Mucosa of rectum (tissue), 2 donors: ENCODE results near the gene GALNT15.

Experiments used
- H3K27ac ChIP-seq, 2 donors: one replicate each; pipeline ENCODE4 v1.7.0; 2013; ENCODE audit warnings: inconsistent platforms in 2 of 2, low read depth in 2 of 2, low read length in 2 of 2
- H3K27me3 ChIP-seq, 2 donors: one replicate each; pipeline ENCODE4 v1.7.0; 2013; ENCODE audit warnings: low read length in 2 of 2; ENCODE audit not compliant: control insufficient read depth in 2 of 2, insufficient read depth in 2 of 2
- H3K36me3 ChIP-seq, 2 donors: one replicate each; pipeline ENCODE4 v1.7.0; 2013; ENCODE audit warnings: low read length in 2 of 2; ENCODE audit not compliant: control insufficient read depth in 2 of 2, insufficient read depth in 2 of 2
- H3K4me1 ChIP-seq, 2 donors: one replicate each; pipeline ENCODE4 v1.7.0; 2013; ENCODE audit warnings: low read length in 2 of 2, mild to moderate bottlenecking in 1 of 2; ENCODE audit not compliant: control insufficient read depth in 2 of 2, insufficient read depth in 2 of 2
- H3K4me3 ChIP-seq, 2 donors: one replicate each; pipeline ENCODE4 v1.7.0; 2013; ENCODE audit warnings: low read length in 2 of 2
- H3K9ac ChIP-seq, 2 donors: one replicate each; pipeline ENCODE4 v1.7.0; 2013; ENCODE audit warnings: low read length in 2 of 2, low read depth in 1 of 2, mild to moderate bottlenecking in 1 of 2
- H3K9me3 ChIP-seq, 2 donors: one replicate each; pipeline ENCODE4 v1.7.0; 2013; ENCODE audit warnings: low read length in 2 of 2; ENCODE audit not compliant: control insufficient read depth in 2 of 2
- donor health status: healthy.
- donor health status: Normal muscosa, but diverticular disease.

Gene GALNT15

DNA sequence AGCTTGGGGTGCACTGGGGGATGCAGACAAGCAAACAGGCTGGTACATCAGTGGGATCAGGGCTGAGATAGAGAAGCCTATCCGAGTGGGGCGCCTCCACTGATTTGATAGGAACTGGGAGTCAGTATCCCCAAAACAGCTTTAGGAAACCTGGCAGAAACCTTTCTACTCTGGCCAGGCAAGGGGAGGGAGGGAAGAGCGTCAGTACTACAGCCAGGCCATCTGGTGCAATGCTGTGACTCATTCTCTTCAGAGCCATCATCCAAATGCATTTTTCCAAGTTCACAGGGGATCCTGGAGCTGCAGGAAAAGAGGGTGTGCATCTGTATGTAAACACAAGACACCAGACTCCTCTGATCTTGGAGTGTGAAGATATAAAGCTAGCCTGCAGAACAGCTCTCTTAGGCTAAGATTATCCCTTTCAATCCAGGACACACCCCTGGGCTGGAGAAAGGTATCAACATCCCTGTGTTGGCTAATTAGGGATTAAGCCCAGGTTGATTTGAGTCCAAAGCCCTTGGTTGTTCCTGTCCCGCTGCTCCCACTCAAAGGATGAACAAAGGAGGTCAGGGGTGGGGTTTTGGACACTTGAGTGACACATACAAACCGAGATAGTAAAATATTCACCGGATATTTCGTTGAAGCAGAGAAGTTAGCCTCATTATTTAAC is 9.3 kb downstream of the GALNT15 start:
- Histone ChIP-seq H3K9me3 (no peaks in the 10 kb centered on the region), H3K4me1 (no peaks in the 10 kb centered on the region), H3K9ac (no peak overlapping the region), H3K36me3 (no peaks in the 10 kb centered on the region), H3K27ac (no peak overlapping the region), H3K27me3 (no peaks in the 10 kb centered on the region), H3K4me3 (no peak overlapping the region)

DNA sequence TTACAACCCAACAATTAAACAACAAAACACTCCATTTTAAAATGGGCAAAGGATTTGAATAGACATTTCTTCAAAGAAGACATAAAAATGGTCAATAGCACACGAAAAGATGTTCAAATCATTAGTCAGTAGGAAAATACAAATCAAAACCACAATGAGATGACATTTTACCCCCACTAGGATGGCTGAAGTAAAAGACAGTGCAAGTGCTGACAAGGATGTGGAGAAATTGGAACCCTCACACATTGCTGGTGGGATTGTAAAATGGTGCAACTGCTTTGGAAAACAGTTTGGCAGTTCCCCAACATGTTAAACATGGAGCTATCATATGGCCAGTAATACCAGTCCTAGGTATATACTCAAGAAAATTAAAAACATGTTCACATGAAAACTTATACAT is 11.6 kb downstream of the GALNT15 start:
- Histone ChIP-seq H3K4me1 (no peaks in the 10 kb centered on the region), H3K27ac (no peak overlapping the region), H3K4me3 (no peak overlapping the region), H3K36me3 (no peaks in the 10 kb centered on the region), H3K9ac (no peak overlapping the region), H3K27me3 (no peaks in the 10 kb centered on the region), H3K9me3 (no peaks in the 10 kb centered on the region)

DNA sequence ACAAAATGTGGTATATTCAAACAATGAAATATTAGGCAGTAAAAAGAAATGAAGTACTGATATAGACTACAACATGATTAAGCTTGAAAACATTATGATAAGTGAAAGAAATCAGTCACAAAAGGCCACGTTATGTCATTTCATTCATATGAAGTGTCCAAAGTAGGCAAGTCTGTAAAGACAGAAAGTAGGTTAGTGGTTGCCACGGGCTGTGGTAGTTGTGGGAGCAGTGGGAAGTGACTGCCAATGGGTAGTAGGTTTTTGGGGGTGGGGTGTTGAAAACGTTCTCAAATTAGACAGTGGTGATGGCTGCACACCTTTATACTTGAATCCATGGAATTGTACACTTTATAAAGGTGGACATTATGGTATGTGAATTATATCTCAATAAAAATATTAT is 12.1 kb downstream of the GALNT15 start:
- Histone ChIP-seq H3K27ac (no peak overlapping the region), H3K27me3 (no peaks in the 10 kb centered on the region), H3K4me3 (no peak overlapping the region), H3K9ac (no peak overlapping the region), H3K9me3 (no peaks in the 10 kb centered on the region), H3K36me3 (no peaks in the 10 kb centered on the region), H3K4me1 (no peaks in the 10 kb centered on the region)

DNA sequence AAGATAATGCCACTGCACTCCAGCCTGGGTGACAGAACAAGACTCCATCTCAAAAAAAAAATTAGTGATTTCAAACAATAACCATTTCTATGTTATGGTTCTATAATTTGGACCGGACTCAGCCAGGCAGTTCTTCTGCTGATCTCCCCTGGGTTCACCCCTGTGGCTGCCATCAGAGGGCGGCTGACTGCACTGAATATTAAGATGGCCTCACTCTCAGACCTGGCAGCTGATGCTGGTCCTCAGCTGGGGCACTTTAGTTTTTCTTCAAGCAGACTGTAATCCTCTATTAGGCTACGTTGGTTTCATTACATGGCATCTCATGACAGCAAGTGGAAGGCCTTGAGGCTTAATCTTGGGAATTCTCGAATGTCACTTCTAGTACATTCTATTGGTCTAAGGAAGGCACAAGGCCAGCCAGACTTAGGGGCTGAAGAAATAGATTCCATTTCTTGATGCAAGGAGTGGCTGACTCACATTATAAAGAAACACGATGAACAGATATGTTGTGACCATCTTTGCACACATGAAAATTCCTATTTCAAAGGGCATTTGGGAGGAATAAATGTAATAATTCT is 12.8 kb downstream of the GALNT15 start:
- H3K4me1 ChIP-seq, result no peaks in the 10 kb centered on the region
- no peaks in the 10 kb centered on the region for H3K9me3 ChIP-seq
- H3K27ac ChIP-seq, result no peak overlapping the region
- H3K4me3 ChIP-seq, result no peak overlapping the region
- H3K9ac ChIP-seq, result no peak overlapping the region
- no peaks in the 10 kb centered on the region for H3K27me3 ChIP-seq
- no peaks in the 10 kb centered on the region for H3K36me3 ChIP-seq

DNA sequence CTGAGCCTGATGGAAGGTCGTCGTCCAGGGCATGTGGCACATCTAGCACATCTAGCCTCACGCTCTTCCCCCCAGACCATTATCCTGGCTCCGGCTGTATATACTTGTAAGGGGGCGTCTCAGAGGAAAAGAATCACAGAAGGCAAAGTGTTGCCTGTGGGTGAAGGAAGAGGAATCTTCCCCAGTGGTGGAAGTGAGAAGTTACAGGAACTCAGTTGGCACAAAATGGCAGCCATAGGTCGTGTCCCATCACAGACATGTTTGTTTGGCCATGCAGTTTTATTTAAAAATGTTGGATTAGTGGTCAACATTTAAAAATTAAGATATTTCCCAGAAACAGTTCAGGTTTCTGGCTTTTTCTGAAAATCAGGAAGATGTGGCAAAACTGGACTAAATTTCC is 13.6 kb downstream of the GALNT15 start:
- H3K9ac ChIP-seq, result no peak overlapping the region
- no peaks in the 10 kb centered on the region for H3K36me3 ChIP-seq
- no peak overlapping the region for H3K27ac ChIP-seq
- no peaks in the 10 kb centered on the region for H3K9me3 ChIP-seq
- no peak overlapping the region for H3K4me3 ChIP-seq
- no peaks in the 10 kb centered on the region for H3K4me1 ChIP-seq
- H3K27me3 ChIP-seq, result no peaks in the 10 kb centered on the region

DNA sequence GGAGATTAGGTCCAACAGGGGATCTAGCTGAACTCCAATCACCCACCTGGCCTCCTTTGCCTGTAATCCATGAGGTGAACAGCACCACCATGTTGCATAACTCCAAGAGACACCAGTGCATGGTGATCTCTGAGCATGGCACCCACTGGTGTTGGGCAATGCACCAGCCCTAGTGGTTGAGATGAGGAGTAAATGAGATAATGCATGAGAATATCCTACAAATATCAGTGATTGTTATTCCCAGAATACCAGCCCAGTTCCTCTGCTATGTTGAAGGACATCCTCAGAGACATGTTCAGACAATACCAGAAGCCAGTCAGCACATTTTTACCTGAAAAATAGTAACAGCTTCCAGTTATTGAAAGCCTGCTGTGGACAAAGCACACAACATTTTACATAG is 14.7 kb downstream of the GALNT15 start:
- Histone ChIP-seq H3K9ac (no peak overlapping the region), H3K27me3 (peaks cover 0 to 2% of the 10 kb centered on the region in 2 donors), H3K4me3 (no peak overlapping the region), H3K36me3 (no peaks in the 10 kb centered on the region), H3K4me1 (no peaks in the 10 kb centered on the region), H3K9me3 (no peaks in the 10 kb centered on the region), H3K27ac (no peak overlapping the region)

DNA sequence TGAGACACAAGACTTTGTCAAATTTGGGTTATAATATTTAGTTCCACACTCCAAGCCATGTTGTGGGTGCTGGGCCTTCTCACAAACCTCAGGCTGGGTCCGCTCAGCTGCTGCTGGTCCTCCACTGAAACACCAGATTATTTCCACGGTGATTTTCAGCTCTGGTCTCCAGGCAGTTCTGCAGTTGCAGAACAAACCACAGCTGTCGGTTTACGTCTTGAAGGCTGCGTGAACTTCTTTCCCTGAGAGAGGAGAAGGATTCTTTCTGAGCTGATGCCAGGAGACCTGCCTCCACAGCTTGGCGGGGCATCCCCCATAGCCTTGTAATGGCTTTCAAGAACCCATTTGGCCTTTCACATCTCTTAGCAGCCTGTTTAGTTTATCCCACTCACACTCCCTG is 16.2 kb downstream of the GALNT15 start:
- Histone ChIP-seq H3K27me3 (peaks cover 0 to 2% of the 10 kb centered on the region in 2 donors), H3K9me3 (no peaks in the 10 kb centered on the region), H3K9ac (no peak overlapping the region), H3K27ac (no peak overlapping the region), H3K36me3 (no peaks in the 10 kb centered on the region), H3K4me3 (no peak overlapping the region), H3K4me1 (no peaks in the 10 kb centered on the region)

DNA sequence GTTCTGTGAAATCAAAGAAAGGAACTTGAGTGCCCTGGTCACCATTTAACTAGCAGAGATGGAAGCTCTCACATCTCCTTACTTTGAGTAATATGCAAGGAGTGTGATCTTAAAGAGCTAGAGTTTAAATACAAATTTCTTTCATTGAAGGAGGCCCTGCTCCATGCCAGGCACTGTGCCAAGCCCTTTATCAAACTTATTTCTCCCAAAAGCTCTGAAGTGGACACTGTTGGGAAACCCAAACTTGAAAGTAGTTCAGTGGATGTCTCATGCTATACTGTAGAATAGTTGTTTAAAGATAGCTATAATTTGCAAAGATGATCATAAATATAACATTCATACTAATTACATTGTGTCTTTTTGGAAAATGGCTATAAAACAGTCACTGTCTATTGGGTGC is 17.1 kb downstream of the GALNT15 start:
- Histone ChIP-seq H3K36me3 (no peaks in the 10 kb centered on the region), H3K9me3 (no peaks in the 10 kb centered on the region), H3K27me3 (peaks cover 0 to 2% of the 10 kb centered on the region in 2 donors), H3K4me1 (no peaks in the 10 kb centered on the region), H3K27ac (no peak overlapping the region), H3K9ac (no peak overlapping the region), H3K4me3 (no peak overlapping the region)

DNA sequence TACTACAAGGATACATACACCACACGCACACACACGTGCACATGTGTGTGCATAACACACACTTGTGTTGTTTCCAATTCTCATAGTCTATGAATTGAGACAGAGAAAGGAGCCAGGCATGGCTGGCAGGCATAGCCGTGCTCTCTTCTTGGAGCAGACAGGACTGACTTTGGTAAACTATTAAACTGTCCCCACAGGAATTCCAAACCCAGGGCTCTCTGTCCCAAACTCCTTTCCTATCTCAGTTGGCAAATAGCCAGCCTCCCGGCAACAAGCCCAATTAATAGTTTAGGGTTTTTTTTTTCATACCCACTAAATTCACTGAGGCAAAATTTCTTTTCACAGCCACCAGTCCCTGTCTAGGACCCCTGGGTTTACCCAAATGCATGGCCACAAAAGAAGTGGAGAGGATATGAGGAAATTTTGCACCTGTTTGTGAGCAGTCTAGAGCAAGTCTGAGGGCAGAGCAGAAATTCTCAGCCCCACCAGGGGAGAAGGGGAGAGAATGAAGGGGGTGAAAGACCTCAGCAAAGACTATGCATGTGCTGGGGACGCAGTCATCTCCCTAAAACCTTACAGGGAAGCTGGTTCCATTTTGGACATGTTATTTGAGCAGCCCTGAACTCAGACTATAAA is 17.8 kb downstream of the GALNT15 start:
- no peak overlapping the region for H3K27ac ChIP-seq
- H3K4me1 ChIP-seq, result no peaks in the 10 kb centered on the region
- H3K9ac ChIP-seq, result no peak overlapping the region
- H3K4me3 ChIP-seq, result no peak overlapping the region
- peaks cover 0 to 2% of the 10 kb centered on the region in 2 donors for H3K27me3 ChIP-seq
- no peaks in the 10 kb centered on the region for H3K36me3 ChIP-seq
- no peaks in the 10 kb centered on the region for H3K9me3 ChIP-seq

DNA sequence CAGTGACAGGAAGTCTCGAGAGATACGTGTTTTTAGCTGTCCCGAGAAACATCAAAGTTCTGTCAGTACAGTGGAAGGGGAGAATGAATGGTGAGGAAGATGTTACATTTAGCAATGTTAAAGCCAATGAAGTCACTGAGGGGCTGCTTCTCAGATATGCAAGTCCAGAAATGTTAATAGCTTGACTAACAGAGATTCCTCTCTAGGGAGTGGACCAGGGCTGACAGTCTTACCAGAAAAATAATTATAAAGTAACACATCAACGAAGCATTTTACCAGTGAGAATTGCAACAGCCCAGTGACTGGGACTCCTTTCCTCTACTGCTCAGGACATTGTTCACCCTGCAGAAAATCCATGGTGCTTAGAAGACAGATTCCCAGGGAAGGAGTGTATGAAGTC is 23.9 kb downstream of the GALNT15 start:
- H3K9me3 ChIP-seq, result no peaks in the 10 kb centered on the region
- H3K4me3 ChIP-seq, result no peak overlapping the region
- H3K27ac ChIP-seq, result no peak overlapping the region
- H3K36me3 ChIP-seq, result no peaks in the 10 kb centered on the region
- peaks cover 0 to 2% of the 10 kb centered on the region in 2 donors for H3K27me3 ChIP-seq
- H3K9ac ChIP-seq, result no peak overlapping the region
- H3K4me1 ChIP-seq, result no peaks in the 10 kb centered on the region
